K562 (cell line): ENCODE results near the gene STK24. TPM values are rescaled to one million over a fixed set of nuclear protein-coding genes. Genes with fewer than 3 reads are reported as not detected.

ENCODE experiments used
- ASH1L ChIP-seq: fragments of 450-650 bp; IDR thresholded peaks from 2 replicates; pipeline ENCODE4 v1.6.1; 2018; ENCODE audit warnings: borderline replicate concordance, mild to moderate bottlenecking, low read depth; ENCODE audit not compliant: partially characterized antibody
- BDP1 ChIP-seq: IDR thresholded peaks from 3 replicates; pipeline ENCODE4 v1.6.1; 2011; ENCODE audit not compliant: insufficient read length, insufficient read depth
- CBX3 ChIP-seq, 2 experiments: IDR thresholded peaks; 1 replicate in 1 of 2; 2 replicates in 1 of 2; pipeline ENCODE4 v1.6.1; 2012; ENCODE audit warnings: inconsistent platforms in 2 of 2, low read length in 2 of 2, borderline replicate concordance in 1 of 2, control low read depth in 1 of 2
- CREB1 ChIP-seq, 2 experiments: sonication (generic) in 1 of 2; formaldehyde crosslinking in 1 of 2; IDR thresholded peaks; 2 replicates each; pipeline versions ENCODE4 v1.6.1 to v1.8.0; 2012 to 2022; ENCODE audit warnings: inconsistent platforms in 1 of 2, mild to moderate bottlenecking in 1 of 2, missing genetic modification reagents in 1 of 2, moderate library complexity in 1 of 2
- CREM ChIP-seq: IDR thresholded peaks from 2 replicates; pipeline ENCODE4 v1.6.1; 2014; ENCODE audit warnings: antibody characterized with exemption, low read depth
- OTX1 ChIP-seq: fragments of 450-650 bp; formaldehyde crosslinking; IDR thresholded peaks from 2 replicates; pipeline ENCODE4 v1.4.0; 2022; ENCODE audit warnings: mild to moderate bottlenecking
- PREB ChIP-seq: sonication (generic); formaldehyde crosslinking; IDR thresholded peaks from 2 replicates; pipeline ENCODE4 v1.8.1; 2023; ENCODE audit warnings: mild to moderate bottlenecking, missing genetic modification reagents
- RHOXF2B ChIP-seq: fragments of 250-450 bp; sonication (Bioruptor Pico); conservative IDR thresholded peaks from 2 replicates; pipeline ENCODE4 v1.5.1; 2021
- SAP30 ChIP-seq: fragments of 200-600 bp; sonication (generic); IDR thresholded peaks from 2 replicates; pipeline ENCODE4 v1.6.1; 2012; ENCODE audit warnings: borderline replicate concordance, low read depth, mild to moderate bottlenecking, moderate library complexity, low read length, control low read depth, inconsistent platforms; ENCODE audit not compliant: insufficient read depth, poor library complexity, severe bottlenecking
- SMAD4 ChIP-seq: fragments of 250-450 bp; sonication (Bioruptor Pico); conservative IDR thresholded peaks from 2 replicates; pipeline ENCODE4 v1.8.0; 2021; ENCODE audit warnings: inconsistent platforms, mild to moderate bottlenecking, moderate library complexity
- TEAD1 ChIP-seq, 2 experiments: fragments of 450-650 bp in 1 of 2; sonication (generic) in 1 of 2; formaldehyde crosslinking; IDR thresholded peaks; 2 replicates each; pipeline versions ENCODE4 v1.4.0 to v1.8.0; 2020 to 2022; ENCODE audit warnings: mild to moderate bottlenecking in 2 of 2, missing genetic modification reagents in 1 of 2
- ZBTB7A ChIP-seq: IDR thresholded peaks from 2 replicates; pipeline ENCODE4 v1.6.1; 2011; ENCODE audit warnings: low read depth, mild to moderate bottlenecking, low read length, moderate library complexity, borderline replicate concordance; ENCODE audit not compliant: control insufficient read depth
- ZC3H11A ChIP-seq: IDR thresholded peaks from 2 replicates; pipeline ENCODE4 v1.6.1; 2012; ENCODE audit warnings: low read depth, low read length, improper control_type of control experiment
- ZEB2 ChIP-seq: fragments of 450-650 bp; IDR thresholded peaks from 2 replicates; pipeline ENCODE4 v1.6.1; 2016
- polyA plus RNA-seq, 8 experiments: library from polyadenylated mRNA; depleted of rRNA in 4 of 8; stranded (reverse) in 5 of 8; unstranded in 3 of 8; fragments of >200 nt; fragmentation: Nextera tagmentation in 2 of 8; fragmentation: Illumina TruSeq in 1 of 8; extraction: Ambion mirVana in 2 of 8; extraction: Trizol in 1 of 8; gene quantifications; 2 replicates each; pipeline versions ENCODE4 v1.2.1 to v1.2.3, GENCODE V29; 2011 to 2014; ENCODE audit warnings: inconsistent platforms in 1 of 8, missing spikeins in 1 of 8
- total RNA-seq, 7 experiments: library from RNA; depleted of rRNA in 6 of 7; stranded (reverse); fragments of >200 nt in 6 of 7; fragmentation: Illumina TruSeq in 2 of 7; extraction: Trizol in 2 of 7; gene quantifications; 2 replicates each; pipeline versions ENCODE4 v1.2.1 to v1.2.3, GENCODE V29; 2011 to 2021; ENCODE audit warnings: low replicate concordance in 1 of 7
- TF ChIP-seq, protein P1 (sequence below): IDR thresholded peaks from 2 replicates; pipeline ENCODE4 v1.6.1; 2016; ENCODE audit warnings: missing genetic modification characterization, missing compliant biosample characterization
- TF ChIP-seq, protein P2 (sequence below), 3 experiments: fragments of 200-800 bp in 1 of 3; fragments of 250-450 bp in 1 of 3; fragments of 450-650 bp in 1 of 3; sonication (Bioruptor Pico) in 1 of 3; sonication (Bioruptor generic) in 1 of 3; formaldehyde crosslinking in 1 of 3; IDR thresholded peaks; 2 replicates each; pipeline versions ENCODE4 v1.6.1 to v1.8.0; 2016 to 2022; ENCODE audit warnings: mild to moderate bottlenecking in 2 of 3, missing genetic modification characterization in 2 of 3, missing compliant biosample characterization in 1 of 3, moderate library complexity in 1 of 3
- TF ChIP-seq, protein P3 (sequence below): fragments of 250-450 bp; sonication (Bioruptor Pico); IDR thresholded peaks from 2 replicates; pipeline ENCODE4 v1.8.0; 2021; ENCODE audit warnings: moderate library complexity, mild to moderate bottlenecking, inconsistent platforms

Gene STK24
- total and polyA plus RNA-seq, 9 of the 15 experiments (the other 6 are each of a cell fraction or from before 2014, with no cell fraction given), result 3.8 to 78.4 (median 28.2) TPM

DNA sequence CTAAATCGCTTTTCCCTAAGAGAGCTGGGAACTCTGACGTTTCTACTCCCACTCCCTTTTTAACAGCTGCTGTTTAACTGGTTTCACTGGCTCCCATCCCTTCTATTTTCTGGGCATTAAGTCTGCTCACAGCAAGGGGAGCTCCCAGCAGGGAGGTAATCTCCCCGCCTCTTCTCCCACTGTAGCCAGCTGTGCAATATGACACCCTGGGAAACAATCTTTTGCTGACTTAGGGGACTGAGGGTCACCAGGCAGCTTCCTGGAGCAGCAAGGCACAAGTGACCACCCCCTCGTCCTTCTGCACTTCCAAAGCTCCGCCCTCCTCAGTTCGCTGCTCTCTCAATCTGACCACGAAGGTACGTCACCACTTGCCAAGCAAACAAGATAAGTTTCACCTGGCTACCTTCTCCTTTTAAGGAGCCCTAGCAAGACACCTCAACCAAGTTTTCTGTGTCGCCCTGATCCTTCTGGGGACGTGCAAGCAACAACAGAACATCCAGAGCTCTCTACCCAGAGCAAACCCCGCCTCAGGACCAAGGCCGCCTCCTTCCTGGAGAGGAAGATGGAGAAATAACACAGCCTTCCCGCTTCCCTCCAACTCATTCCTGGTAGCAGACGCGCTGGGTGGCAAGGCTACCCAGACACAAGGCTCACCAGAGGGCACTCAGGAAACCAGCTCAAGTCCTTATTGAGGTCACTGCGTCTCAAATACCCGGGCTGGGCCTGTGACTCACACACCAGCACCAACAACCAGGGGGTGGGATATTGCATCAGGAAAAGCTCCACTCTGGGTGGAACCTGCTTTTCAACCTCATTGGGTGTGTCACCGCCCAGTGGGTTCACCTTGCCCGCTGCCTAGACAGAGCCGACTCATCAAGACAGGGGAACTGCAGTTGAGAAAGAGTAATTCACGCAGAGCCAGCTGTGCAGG is 92.4 kb downstream of the STK24 start (continued):
- no peak for TF ChIP-seq ASH1L
- TF ChIP-seq OTX1 (CRISPR knock-in tag), result no peak
- no peak for TF ChIP-seq ZC3H11A
- no peak for TF ChIP-seq SMAD4 (CRISPR knock-in tag)
- TF ChIP-seq, protein P1, sequence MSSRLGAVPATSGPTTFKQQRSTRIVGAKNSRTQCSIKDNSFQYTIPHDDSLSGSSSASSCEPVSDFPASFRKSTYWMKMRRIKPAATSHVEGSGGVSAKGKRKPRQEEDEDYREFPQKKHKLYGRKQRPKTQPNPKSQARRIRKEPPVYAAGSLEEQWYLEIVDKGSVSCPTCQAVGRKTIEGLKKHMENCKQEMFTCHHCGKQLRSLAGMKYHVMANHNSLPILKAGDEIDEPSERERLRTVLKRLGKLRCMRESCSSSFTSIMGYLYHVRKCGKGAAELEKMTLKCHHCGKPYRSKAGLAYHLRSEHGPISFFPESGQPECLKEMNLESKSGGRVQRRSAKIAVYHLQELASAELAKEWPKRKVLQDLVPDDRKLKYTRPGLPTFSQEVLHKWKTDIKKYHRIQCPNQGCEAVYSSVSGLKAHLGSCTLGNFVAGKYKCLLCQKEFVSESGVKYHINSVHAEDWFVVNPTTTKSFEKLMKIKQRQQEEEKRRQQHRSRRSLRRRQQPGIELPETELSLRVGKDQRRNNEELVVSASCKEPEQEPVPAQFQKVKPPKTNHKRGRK, result no peak
- TF ChIP-seq SAP30, result no peak
- 0 out of 2 replicates have a peak, but pooled peaks have one; percentile 38 for TF ChIP-seq ZBTB7A
- TF ChIP-seq RHOXF2B, result no peak
- TF ChIP-seq, protein P2, sequence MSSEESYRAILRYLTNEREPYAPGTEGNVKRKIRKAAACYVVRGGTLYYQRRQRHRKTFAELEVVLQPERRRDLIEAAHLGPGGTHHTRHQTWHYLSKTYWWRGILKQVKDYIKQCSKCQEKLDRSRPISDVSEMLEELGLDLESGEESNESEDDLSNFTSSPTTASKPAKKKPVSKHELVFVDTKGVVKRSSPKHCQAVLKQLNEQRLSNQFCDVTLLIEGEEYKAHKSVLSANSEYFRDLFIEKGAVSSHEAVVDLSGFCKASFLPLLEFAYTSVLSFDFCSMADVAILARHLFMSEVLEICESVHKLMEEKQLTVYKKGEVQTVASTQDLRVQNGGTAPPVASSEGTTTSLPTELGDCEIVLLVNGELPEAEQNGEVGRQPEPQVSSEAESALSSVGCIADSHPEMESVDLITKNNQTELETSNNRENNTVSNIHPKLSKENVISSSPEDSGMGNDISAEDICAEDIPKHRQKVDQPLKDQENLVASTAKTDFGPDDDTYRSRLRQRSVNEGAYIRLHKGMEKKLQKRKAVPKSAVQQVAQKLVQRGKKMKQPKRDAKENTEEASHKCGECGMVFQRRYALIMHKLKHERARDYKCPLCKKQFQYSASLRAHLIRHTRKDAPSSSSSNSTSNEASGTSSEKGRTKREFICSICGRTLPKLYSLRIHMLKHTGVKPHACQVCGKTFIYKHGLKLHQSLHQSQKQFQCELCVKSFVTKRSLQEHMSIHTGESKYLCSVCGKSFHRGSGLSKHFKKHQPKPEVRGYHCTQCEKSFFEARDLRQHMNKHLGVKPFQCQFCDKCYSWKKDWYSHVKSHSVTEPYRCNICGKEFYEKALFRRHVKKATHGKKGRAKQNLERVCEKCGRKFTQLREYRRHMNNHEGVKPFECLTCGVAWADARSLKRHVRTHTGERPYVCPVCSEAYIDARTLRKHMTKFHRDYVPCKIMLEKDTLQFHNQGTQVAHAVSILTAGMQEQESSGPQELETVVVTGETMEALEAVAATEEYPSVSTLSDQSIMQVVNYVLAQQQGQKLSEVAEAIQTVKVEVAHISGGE (CRISPR knock-in tag; IDR thresholded peaks at IDR 0.05), result no peak
- TF ChIP-seq CREM, result peak; percentile 70
- TF ChIP-seq ZEB2, result 0 out of 2 replicates have a peak, but pooled peaks have one; percentile 63
- TF ChIP-seq CBX3 (IDR thresholded peaks at IDR 0.05; ENCODE audit: borderline replicate concordance in 1 of 2, low read length in 2 of 2), result no peak
- no peak for TF ChIP-seq BDP1
- TF ChIP-seq TEAD1 (CRISPR knock-in tag; IDR thresholded peaks at IDR 0.05), result peak in 1 of 2 experiments; percentile 48; a peak in 1 of 4 replicates
- TF ChIP-seq, protein P3, sequence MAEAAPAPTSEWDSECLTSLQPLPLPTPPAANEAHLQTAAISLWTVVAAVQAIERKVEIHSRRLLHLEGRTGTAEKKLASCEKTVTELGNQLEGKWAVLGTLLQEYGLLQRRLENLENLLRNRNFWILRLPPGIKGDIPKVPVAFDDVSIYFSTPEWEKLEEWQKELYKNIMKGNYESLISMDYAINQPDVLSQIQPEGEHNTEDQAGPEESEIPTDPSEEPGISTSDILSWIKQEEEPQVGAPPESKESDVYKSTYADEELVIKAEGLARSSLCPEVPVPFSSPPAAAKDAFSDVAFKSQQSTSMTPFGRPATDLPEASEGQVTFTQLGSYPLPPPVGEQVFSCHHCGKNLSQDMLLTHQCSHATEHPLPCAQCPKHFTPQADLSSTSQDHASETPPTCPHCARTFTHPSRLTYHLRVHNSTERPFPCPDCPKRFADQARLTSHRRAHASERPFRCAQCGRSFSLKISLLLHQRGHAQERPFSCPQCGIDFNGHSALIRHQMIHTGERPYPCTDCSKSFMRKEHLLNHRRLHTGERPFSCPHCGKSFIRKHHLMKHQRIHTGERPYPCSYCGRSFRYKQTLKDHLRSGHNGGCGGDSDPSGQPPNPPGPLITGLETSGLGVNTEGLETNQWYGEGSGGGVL, result no peak
- no peak for TF ChIP-seq PREB
- no peak for TF ChIP-seq CREB1 (IDR thresholded peaks at IDR 0.05)
- peak; percentile 11; the same call in 1 of the 2 replicates for TF ChIP-seq CREB1 (CRISPR knock-in tag; IDR thresholded peaks at IDR 0.05)
